Measurements from ENCODE around the gene IRS2. TPM values are rescaled to one million over a fixed set of nuclear protein-coding genes. Genes with fewer than 3 reads are reported as not detected.

IRS2 gene
- total and polyA plus RNA-seq, 4 donors: 4.0 to 9.1 (median 6.7) TPM

GRCh38 chr13:109712124-109712722 lies 74.2 kb downstream of the IRS2 start (continued):
- TF ChIP-seq FOXA2 (IDR thresholded peaks at IDR 0.05): no peak

GRCh38 chr13:109707742-109708617 lies 78.4 kb downstream of the IRS2 start:
- Histone ChIP-seq H3K27me3 (ENCODE audit: control insufficient read depth in 4 of 4, insufficient read depth in 4 of 4, low read length in 3 of 4) (no peaks in the 10 kb centered on the region), H3K36me3 (ENCODE audit: control insufficient read depth in 4 of 4, insufficient read depth in 3 of 4, low read depth in 1 of 4, low read length in 3 of 4) (no peaks in the 10 kb centered on the region), H3K9me3 (ENCODE audit: control insufficient read depth in 4 of 4, low read length in 3 of 4) (no peaks in the 10 kb centered on the region), H3K27ac (ENCODE audit: low read depth in 1 of 2, low read length in 2 of 2) (no peak overlapping the region), H3K4me1 (ENCODE audit: control insufficient read depth in 4 of 4, insufficient read depth in 4 of 4, low read length in 3 of 4) (peaks cover 3 to 13% (median 6%) of the 10 kb centered on the region in 4 donors), H3K4me3 (ENCODE audit: low read depth in 1 of 3, low read length in 3 of 3) (no peak overlapping the region), H3K9ac (ENCODE audit: low read depth in 1 of 2, low read length in 2 of 2) (no peak overlapping the region)
- TF ChIP-seq ZBTB33 (IDR thresholded peaks at IDR 0.05) (no peak), HNF4A (conservative IDR thresholded peaks at IDR 0.05) (no peak), CTCF (IDR thresholded peaks at IDR 0.05; ENCODE audit: low read depth, low read length, missing input control) (no peak), EGR1 (IDR thresholded peaks at IDR 0.05; ENCODE audit: low read depth in 2 of 2) (no peak), ATF3 (IDR thresholded peaks at IDR 0.05) (no peak), SP1 (IDR thresholded peaks at IDR 0.05) (no peak), TAF1 (conservative IDR thresholded peaks at IDR 0.05) (no peak), JUND (IDR thresholded peaks at IDR 0.05) (no peak), YY1 (IDR thresholded peaks at IDR 0.05) (no peak), MAX (IDR thresholded peaks at IDR 0.05) (no peak), REST (IDR thresholded peaks at IDR 0.05) (no peak), RXRA (IDR thresholded peaks at IDR 0.05) (no peak), FOXA2 (IDR thresholded peaks at IDR 0.05) (no peak), NR2F2 (IDR thresholded peaks at IDR 0.05) (no peak), RAD21 (IDR thresholded peaks at IDR 0.05) (no peak)
- no peak for DNase-seq (ENCODE audit: low spot score)
- 86% methylated on average over 14 of the region's 14 CpGs for WGBS
